T-cell (primary cell): Measurements from ENCODE around the gene MICALL2. TPM values are rescaled to one million over a fixed set of nuclear protein-coding genes. Genes with fewer than 3 reads are reported as not detected.

ENCODE experiments used
- ATAC-seq, 4 experiments: fragments of 200-7000 bp in 3 of 4; fragments of 150-1000 bp in 1 of 4; cut with Tn5 transposase; replicated peaks in 1 of 4; 1 replicate in 3 of 4; 2 replicates in 1 of 4; pipeline ENCODE4 v1.10.0; 2021; ENCODE audit warnings: moderate library complexity in 3 of 4, mild to moderate bottlenecking in 2 of 4, moderate number of reproducible peaks in 1 of 4
- CTCF ChIA-PET, 2 donors: fragments of 300-600 bp; sonication (Branson Sonifier 250); formaldehyde crosslinking; loops; one replicate each; lab custom pipeline; 2022; ENCODE audit warnings: antibody characterized with exemption in 2 of 2; lab: Charles Lee
- POLR2A ChIA-PET, 2 donors: fragments of 300-600 bp; sonication (Branson Sonifier 250); formaldehyde crosslinking; loops; one replicate each; lab custom pipeline; 2022; ENCODE audit warnings: antibody characterized with exemption in 2 of 2; lab: Charles Lee
- DNase-seq, 35 experiments: peaks; one replicate each; pipeline versions ENCODE4 v3.0.0 to v3.0.0-alpha.2; 2013 to 2023
- H3K27ac ChIP-seq: one replicate; pipeline ENCODE4 v1.5.1; 2013; ENCODE audit warnings: low read length
- H3K27me3 ChIP-seq, 2 experiments: replicated peaks in 1 of 2; 1 replicate in 1 of 2; 2 replicates in 1 of 2; pipeline versions ENCODE4 v1.6.1 to v1.7.0; 2013; ENCODE audit warnings: low read length in 1 of 2, mixed read lengths in 1 of 2; ENCODE audit not compliant: control insufficient read depth in 2 of 2, insufficient read depth in 2 of 2; ENCODE audit errors: extremely low read depth in 1 of 2
- H3K36me3 ChIP-seq, 2 donors: 1 replicate in 1 of 2; 2 replicates in 1 of 2; pipeline versions ENCODE4 v1.6.1 to v1.7.0; 2013; ENCODE audit warnings: low read length in 1 of 2; ENCODE audit not compliant: control insufficient read depth in 2 of 2, insufficient read depth in 1 of 2; ENCODE audit errors: extremely low read depth in 1 of 2
- H3K4me1 ChIP-seq, 2 experiments: 1 replicate in 1 of 2; 2 replicates in 1 of 2; pipeline versions ENCODE4 v1.6.1 to v1.7.0; 2013; ENCODE audit warnings: low read length in 2 of 2, mixed read lengths in 1 of 2; ENCODE audit not compliant: insufficient read depth in 2 of 2, control insufficient read depth in 1 of 2; ENCODE audit errors: extremely low read depth in 1 of 2
- H3K4me3 ChIP-seq, 2 donors: 1 replicate in 1 of 2; 2 replicates in 1 of 2; pipeline versions ENCODE4 v1.5.1 to v1.7.0; 2013; ENCODE audit warnings: mild to moderate bottlenecking in 2 of 2, low read length in 1 of 2, moderate library complexity in 1 of 2; ENCODE audit not compliant: control insufficient read depth in 1 of 2; ENCODE audit errors: extremely low read depth in 1 of 2
- H3K9me3 ChIP-seq: 2 replicates; pipeline ENCODE4 v1.7.0; 2013
- H3K27ac Mint-ChIP-seq, 2 donors: one replicate each; pipeline ENCODE4 v1.8.0; 2020 to 2021; ENCODE audit warnings: mild to moderate bottlenecking in 2 of 2, mixed read lengths in 2 of 2
- H3K27me3 Mint-ChIP-seq, 2 donors: one replicate each; pipeline ENCODE4 v1.8.0; 2021 to 2022; ENCODE audit warnings: mixed read lengths in 2 of 2
- H3K36me3 Mint-ChIP-seq: one replicate; pipeline ENCODE4 v1.8.0; 2021; ENCODE audit warnings: mixed read lengths
- H3K4me1 Mint-ChIP-seq, 3 donors: one replicate each; pipeline ENCODE4 v1.8.0; 2020 to 2022; ENCODE audit warnings: mixed read lengths in 3 of 3, mild to moderate bottlenecking in 1 of 3
- H3K4me3 Mint-ChIP-seq, 3 donors: one replicate each; pipeline ENCODE4 v1.8.0; 2020 to 2022; ENCODE audit warnings: mild to moderate bottlenecking in 3 of 3, mixed read lengths in 3 of 3, moderate library complexity in 3 of 3
- H3K9me3 Mint-ChIP-seq, 3 donors: one replicate each; pipeline ENCODE4 v1.8.0; 2020 to 2022; ENCODE audit warnings: mixed read lengths in 3 of 3
- whole genome bisulfite sequencing: methylation state at CpG from one replicate; pipeline ENCODE4 v1.1.5; 2013; ENCODE audit warnings: missing lambda C conversion rate; ENCODE audit not compliant: insufficient coverage; 5-methylcytosine and 5-hydroxymethylcytosine counted together
- total RNA-seq, 35 experiments: library from RNA in 6 of 35; stranded (reverse) in 6 of 35; fragments of 120-200 nt in 1 of 35; gene quantifications; one replicate each; pipeline versions ENCODE4 v1.2.1 to v1.2.4 and lab custom pipeline; 2013 to 2026

MICALL2 gene
- total RNA-seq, 5 donors from 2014 or later (not counting 1 experiment from before 2014, with no cell fraction given), result 2.1 to 5.5 (median 3.2) TPM

GRCh38 chr7:1497293-1497927 is 38.1 kb upstream of the MICALL2 start:
- ATAC-seq, result no peak
- Mint-ChIP-seq H3K9me3 (no peaks in the 10 kb centered on the region), H3K36me3 (peaks cover 32% of the 10 kb centered on the region), H3K4me3 (no peak overlapping the region), H3K27me3 (no peaks in the 10 kb centered on the region), H3K4me1 (peaks cover 8 to 17% (median 16%) of the 10 kb centered on the region in 3 donors), H3K27ac (no peak overlapping the region)
- Histone ChIP-seq H3K4me1 (peaks cover 0 to 11% of the 10 kb centered on the region in 2 experiments), H3K27me3 (no peaks in the 10 kb centered on the region), H3K9me3 (no peaks in the 10 kb centered on the region), H3K27ac (no peak overlapping the region), H3K4me3 (no peak overlapping the region), H3K36me3 (peaks cover 36 to 72% of the 10 kb centered on the region in 2 donors)
- 97% methylated on average over 33 of the region's 37 CpGs for WGBS
- POLR2A ChIA-PET, result no interaction called here
- CTCF ChIA-PET, result no interaction called here
- no peak for DNase-seq

- Histone ChIP-seq H3K4me1 (peaks cover 0 to 4% of the 10 kb centered on the region in 2 experiments), H3K4me3 (no peak overlapping the region), H3K27ac (no peak overlapping the region), H3K27me3 (no peaks in the 10 kb centered on the region), H3K36me3 (peaks cover 30 to 73% of the 10 kb centered on the region in 2 donors), H3K9me3 (no peaks in the 10 kb centered on the region)
- no peaks in the 10 kb centered on the region for H3K9me3 Mint-ChIP-seq
- ChIA-PET POLR2A (no interaction called here), CTCF (no interaction called here)
- ATAC-seq, result no peak
- 96% methylated on average over 32 of the region's 33 CpGs for WGBS
- H3K4me1 Mint-ChIP-seq, result peaks cover under 1 to 10% (median 9%) of the 10 kb centered on the region in 3 donors
- H3K36me3 Mint-ChIP-seq, result peaks cover 33% of the 10 kb centered on the region
- no peak overlapping the region for H3K4me3 Mint-ChIP-seq
- H3K27ac Mint-ChIP-seq, result no peak overlapping the region
- H3K27me3 Mint-ChIP-seq, result no peaks in the 10 kb centered on the region
- no peak for DNase-seq
Observed at GRCh38 chr7:1496531-1497292, 37.4 kb upstream of the MICALL2 start.

GRCh38 chr7:1495564-1496242 is 36.4 kb upstream of the MICALL2 start:
- no peaks in the 10 kb centered on the region for H3K27me3 Mint-ChIP-seq

GRCh38 chr7:1494866-1495563 is 35.7 kb upstream of the MICALL2 start:
- Mint-ChIP-seq H3K36me3 (peaks cover 32% of the 10 kb centered on the region), H3K4me3 (no peak overlapping the region), H3K9me3 (no peaks in the 10 kb centered on the region), H3K27me3 (no peaks in the 10 kb centered on the region), H3K4me1 (no peaks in the 10 kb centered on the region), H3K27ac (no peak overlapping the region)
- POLR2A ChIA-PET, result no interaction called here
- ATAC-seq (no peak), DNase-seq (no peak)
- CTCF ChIA-PET, result no interaction called here
- Histone ChIP-seq H3K9me3 (no peaks in the 10 kb centered on the region), H3K4me1 (no peaks in the 10 kb centered on the region), H3K27me3 (no peaks in the 10 kb centered on the region), H3K27ac (no peak overlapping the region), H3K4me3 (no peak overlapping the region), H3K36me3 (peaks cover 26 to 74% of the 10 kb centered on the region in 2 donors)
- WGBS, result 95% methylated on average over 18 of the region's 27 CpGs

More at GRCh38 chr7:1495564-1496242, 36.4 kb upstream of the MICALL2 start:
- no peaks in the 10 kb centered on the region for H3K27me3 ChIP-seq
- ChIA-PET POLR2A (no interaction called here), CTCF (no interaction called here)
- H3K4me1 ChIP-seq, result no peaks in the 10 kb centered on the region
- Mint-ChIP-seq H3K27ac (no peak overlapping the region), H3K4me1 (peaks cover 0 to 3% (median 2%) of the 10 kb centered on the region in 3 donors), H3K9me3 (no peaks in the 10 kb centered on the region), H3K36me3 (peaks cover 34% of the 10 kb centered on the region), H3K4me3 (no peak overlapping the region)
- H3K9me3 ChIP-seq, result no peaks in the 10 kb centered on the region
- H3K4me3 ChIP-seq, result no peak overlapping the region
- WGBS, result 98% methylated on average over 24 of the region's 34 CpGs
- H3K27ac ChIP-seq, result no peak overlapping the region
- DNase-seq, result no peak
- peaks cover 33 to 74% of the 10 kb centered on the region in 2 donors for H3K36me3 ChIP-seq
- no peak for ATAC-seq

GRCh38 chr7:1494447-1494846 is 35.2 kb upstream of the MICALL2 start:
- peaks cover 36% of the 10 kb centered on the region for H3K36me3 Mint-ChIP-seq

GRCh38 chr7:1493571-1493970 is 34.3 kb upstream of the MICALL2 start:
- H3K9me3 Mint-ChIP-seq, result no peaks in the 10 kb centered on the region
- no peaks in the 10 kb centered on the region for H3K4me1 Mint-ChIP-seq
- Histone ChIP-seq H3K36me3 (peaks cover 32 to 78% of the 10 kb centered on the region in 2 donors), H3K4me3 (no peak overlapping the region), H3K9me3 (no peaks in the 10 kb centered on the region), H3K27me3 (no peaks in the 10 kb centered on the region), H3K27ac (no peak overlapping the region), H3K4me1 (no peaks in the 10 kb centered on the region)
- 98% methylated on average over 23 of the region's 26 CpGs for WGBS
- DNase-seq, result no peak
- H3K27ac Mint-ChIP-seq, result no peak overlapping the region
- no peak overlapping the region for H3K4me3 Mint-ChIP-seq
- CTCF ChIA-PET, result no interaction called here
- POLR2A ChIA-PET, result no interaction called here
- H3K36me3 Mint-ChIP-seq, result peaks cover 39% of the 10 kb centered on the region
- ATAC-seq, result no peak
- H3K27me3 Mint-ChIP-seq, result no peaks in the 10 kb centered on the region

More at GRCh38 chr7:1494447-1494846, 35.2 kb upstream of the MICALL2 start:
- no peak for ATAC-seq
- Histone ChIP-seq H3K9me3 (no peaks in the 10 kb centered on the region), H3K36me3 (peaks cover 25 to 74% of the 10 kb centered on the region in 2 donors), H3K27me3 (no peaks in the 10 kb centered on the region), H3K4me1 (no peaks in the 10 kb centered on the region), H3K4me3 (no peak overlapping the region), H3K27ac (no peak overlapping the region)
- Mint-ChIP-seq H3K4me1 (no peaks in the 10 kb centered on the region), H3K27me3 (no peaks in the 10 kb centered on the region), H3K27ac (no peak overlapping the region), H3K4me3 (no peak overlapping the region), H3K9me3 (no peaks in the 10 kb centered on the region)
- ChIA-PET CTCF (no interaction called here), POLR2A (no interaction called here)
- no peak for DNase-seq
- WGBS, result 96% methylated on average over 25 of the region's 25 CpGs
